GM19324 (cell line): ENCODE data around the gene TLL1.

Experiments
- ATAC-seq: cut with Tn5 transposase; IDR thresholded peaks from one replicate; pipeline ENCODE4 v1.9.1; 2021; ENCODE audit warnings: mild to moderate bottlenecking, moderate library complexity; ENCODE audit not compliant: unreplicated experiment, low FRiP score

Gene TLL1

GRCh38 chr4:165872461-165873297 is at the start of gene TLL1:
TSS of gene TLL1 (plus strand) at chr4:165873237. CDS start at chr4:165873905, 668 bp downstream.
- ATAC-seq: no peak

DNA sequence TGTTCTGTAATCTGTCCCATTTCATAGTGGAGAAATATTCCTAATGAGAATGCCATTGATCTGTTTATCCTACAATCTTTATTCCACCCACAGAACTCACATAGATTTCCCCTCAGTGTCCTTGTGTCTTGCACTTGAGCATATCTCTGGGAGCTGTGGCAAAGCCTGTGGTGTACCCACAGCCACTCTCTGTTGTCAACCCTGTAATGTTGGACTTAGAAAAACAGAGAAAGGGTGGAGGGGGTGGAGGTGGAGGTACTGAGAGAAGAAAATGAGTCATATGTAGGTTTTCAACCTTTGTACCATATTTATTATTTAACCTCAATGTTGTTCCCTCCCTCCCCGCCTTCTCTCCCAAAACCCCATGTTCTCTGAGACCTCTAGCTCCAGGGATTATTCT is 46.9 kb upstream of the TLL1 start:
- no peak for ATAC-seq

GRCh38 chr4:165827018-165827417 is 46.0 kb upstream of the TLL1 start:
- no peak for ATAC-seq

GRCh38 chr4:165828928-165829327 is 44.1 kb upstream of the TLL1 start:
- ATAC-seq: no peak

DNA sequence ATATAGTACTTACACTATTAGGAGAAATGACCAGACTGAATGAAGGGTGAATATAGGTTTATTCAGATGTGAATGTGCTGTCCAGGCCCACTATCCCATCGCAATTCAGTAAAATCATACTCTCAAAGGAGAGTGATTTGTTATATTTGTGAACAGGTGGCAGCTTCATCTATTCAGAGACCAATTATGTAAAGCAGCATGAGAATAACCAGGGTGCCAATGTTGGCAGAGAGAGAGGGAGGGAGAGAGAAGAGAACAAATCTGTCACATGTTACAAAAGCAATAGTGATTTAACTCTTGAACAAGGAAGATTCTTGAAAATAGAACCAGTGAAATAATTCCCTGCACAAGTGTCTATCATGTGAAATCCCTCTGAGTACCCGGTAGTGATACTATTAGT is 38.9 kb upstream of the TLL1 start:
- no peak for ATAC-seq

DNA sequence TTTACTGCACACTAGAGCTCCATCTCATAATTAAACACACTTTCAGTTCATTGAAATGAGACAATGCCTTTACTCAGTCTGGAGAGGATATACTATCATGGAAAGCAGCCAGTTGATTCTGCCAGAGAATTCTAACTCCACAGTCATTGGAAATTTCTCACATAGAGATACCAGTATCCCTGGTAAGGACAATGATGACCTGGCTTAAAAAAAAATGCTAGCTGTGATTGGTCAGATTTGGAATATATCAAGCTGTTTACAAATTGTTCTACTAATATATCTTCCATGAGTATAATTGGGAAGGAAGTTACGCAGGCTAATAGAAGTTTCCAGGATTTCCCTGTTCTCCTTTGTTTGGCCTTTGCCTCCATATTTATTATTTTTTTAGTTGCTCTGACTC is 34.5 kb upstream of the TLL1 start:
- no peak for ATAC-seq

- ATAC-seq: no peak
Observed at GRCh38 chr4:165839615-165840333, 33.3 kb upstream of the TLL1 start.

- ATAC-seq: no peak
Observed at GRCh38 chr4:165842684-165843083, 30.4 kb upstream of the TLL1 start.

GRCh38 chr4:165844161-165844560 is 28.9 kb upstream of the TLL1 start:
- no peak for ATAC-seq

DNA sequence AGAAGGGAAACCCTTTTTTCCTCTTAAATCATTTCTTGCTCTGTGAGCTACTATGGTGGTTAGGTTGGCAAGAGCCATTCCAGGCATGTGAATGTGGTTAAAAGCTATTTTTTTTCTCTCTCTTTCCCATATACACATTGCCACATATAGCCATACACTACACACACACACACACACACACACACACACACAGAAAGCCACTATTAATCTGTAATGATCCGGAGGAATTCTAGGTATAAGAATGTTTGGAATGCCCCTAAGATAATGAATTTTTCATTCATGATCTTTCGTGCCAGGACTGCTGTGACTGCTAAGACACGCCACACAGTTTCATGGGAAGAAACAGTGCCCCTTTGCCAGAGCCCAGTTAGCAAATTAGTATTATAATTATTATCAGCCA is 21.8 kb upstream of the TLL1 start:
- ATAC-seq: no peak

GRCh38 chr4:165855191-165855590 is 17.8 kb upstream of the TLL1 start:
- ATAC-seq: no peak

DNA sequence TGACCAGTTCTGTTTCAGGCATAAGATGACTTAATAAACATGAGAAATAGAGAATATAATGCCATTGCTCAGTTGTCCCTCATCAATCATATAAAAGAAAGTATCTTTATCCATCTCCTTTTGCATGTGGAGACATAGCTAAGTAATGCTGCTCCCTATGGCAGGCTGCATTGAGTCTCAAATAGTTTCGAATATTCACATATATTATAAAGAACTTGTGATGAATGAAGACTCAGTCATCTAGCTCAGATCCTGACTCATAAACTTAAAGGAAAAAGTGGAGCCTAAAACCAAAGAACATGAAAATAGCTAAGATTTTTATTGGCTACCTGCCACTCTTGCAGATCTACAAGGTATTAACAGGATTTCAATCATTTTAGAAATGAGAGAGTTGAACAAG is 11.7 kb upstream of the TLL1 start:
- no peak for ATAC-seq

DNA sequence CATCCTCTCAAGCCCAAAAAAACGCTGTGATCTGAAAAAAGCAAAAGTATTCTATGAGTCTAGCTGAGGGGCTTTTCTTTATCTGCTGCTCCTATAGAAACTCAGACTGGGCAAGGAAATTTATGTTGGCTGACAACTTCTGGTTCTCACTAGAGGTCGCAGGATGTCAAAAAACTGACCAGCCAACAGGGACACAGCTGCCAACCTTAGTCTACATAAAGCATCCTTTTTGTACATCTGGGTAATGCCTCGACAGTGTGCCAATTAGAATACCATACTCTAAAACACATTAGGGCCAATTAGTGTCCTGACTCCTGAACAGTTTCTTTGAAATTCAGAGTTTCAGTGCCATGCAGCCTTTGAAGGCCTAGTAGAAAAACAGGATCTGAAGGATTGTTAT is 8.8 kb upstream of the TLL1 start:
- ATAC-seq: no peak

- no peak for ATAC-seq
Observed at GRCh38 chr4:165866019-165866650, 6.9 kb upstream of the TLL1 start.

GRCh38 chr4:165867961-165868360 is 5.1 kb upstream of the TLL1 start:
- no peak for ATAC-seq

DNA sequence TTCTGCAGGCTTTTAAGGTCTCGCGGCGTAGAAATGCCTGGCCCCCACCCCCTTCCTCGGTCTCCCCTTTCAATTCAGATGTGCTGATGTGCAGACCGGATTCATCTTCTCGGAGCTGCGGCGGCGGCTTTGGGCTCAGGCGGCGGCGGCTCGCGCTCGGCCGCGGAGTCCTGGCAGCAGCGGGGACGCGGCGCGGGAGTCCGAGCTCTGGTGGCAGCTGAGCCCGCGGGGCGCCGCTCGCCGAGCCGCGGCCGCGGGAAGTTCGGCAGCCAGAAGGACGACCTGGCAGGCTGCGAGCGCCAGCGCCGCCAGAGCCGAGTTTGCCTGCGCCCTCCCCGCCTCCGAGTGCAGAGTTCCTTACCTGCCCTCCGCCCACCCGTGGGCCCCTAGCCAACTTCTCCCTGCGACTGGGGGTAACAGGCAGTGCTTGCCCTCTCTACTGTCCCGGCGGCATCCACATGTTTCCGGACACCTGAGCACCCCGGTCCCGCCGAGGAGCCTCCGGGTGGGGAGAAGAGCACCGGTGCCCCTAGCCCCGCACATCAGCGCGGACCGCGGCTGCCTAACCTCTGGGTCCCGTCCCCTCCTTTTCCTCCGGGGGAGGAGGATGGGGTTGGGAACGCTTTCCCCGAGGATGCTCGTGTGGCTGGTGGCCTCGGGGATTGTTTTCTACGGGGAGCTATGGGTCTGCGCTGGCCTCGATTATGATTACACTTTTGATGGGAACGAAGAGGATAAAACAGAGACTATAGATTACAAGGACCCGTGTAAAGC is 448 bp downstream of the TLL1 start:
- ATAC-seq: no peak

DNA sequence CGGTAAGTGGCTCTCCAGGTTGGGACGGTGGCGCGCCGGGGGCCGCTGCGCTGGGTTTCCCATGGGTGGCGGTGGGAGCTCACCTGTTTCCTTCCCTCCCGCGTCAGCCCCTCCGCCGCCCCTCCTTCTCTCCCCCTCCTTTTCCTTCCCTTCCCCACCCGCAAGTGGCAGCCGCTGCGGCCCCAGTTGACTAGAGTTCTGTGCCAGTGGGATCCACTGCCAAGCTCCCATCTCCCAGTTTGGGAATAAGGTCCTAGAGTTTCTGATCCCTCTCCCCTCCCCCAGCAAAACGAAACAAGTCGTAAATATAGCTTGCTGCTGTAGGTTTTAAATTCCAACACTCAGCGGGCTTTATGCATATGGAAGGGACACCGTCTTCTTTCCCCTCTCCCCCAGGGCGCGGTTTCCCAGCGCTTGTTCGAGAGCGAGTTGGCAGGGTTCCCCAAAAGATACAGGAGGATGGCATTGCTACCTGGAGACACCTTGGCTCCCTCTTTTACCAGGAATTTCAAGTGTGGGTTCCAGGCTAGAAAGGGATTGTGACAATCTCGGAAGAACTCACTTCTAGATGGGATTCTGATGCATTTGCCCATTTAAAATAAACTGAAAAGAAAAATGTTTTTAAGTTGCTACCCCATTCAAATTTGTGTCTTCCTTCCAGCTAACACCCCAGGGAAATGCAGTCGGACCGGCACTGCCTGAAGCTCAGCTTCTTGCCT is 1.2 kb downstream of the TLL1 start:
- ATAC-seq: no peak

GRCh38 chr4:165874791-165875371 is 1.8 kb downstream of the TLL1 start:
- ATAC-seq: no peak

GRCh38 chr4:165875446-165875845 is 2.4 kb downstream of the TLL1 start:
- ATAC-seq: no peak

DNA sequence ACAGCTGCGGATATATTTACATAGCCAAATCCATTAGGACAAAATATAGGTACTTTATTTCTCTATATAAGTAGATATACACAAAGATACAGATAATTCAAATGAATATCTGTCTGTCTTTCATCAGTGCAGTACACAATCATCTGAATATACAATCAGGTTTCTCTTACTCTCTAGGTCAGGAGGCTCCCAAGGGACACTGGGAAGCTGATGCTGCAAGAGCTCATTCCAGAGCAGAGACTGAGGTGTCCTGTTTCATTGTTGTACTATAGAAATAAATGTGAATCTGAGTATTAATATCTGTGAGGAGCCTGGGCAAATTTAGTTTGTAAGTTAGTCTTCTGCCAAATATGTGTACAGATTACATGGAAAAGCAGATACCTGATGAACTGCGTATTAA is 4.2 kb downstream of the TLL1 start:
- ATAC-seq: no peak
